Activated gamma-delta T cell (primary cell): ENCODE measurements around the gene UBE2S.
"Not testable (repeated sequence)": the region's sequence is repeated elsewhere in the genome, so short reads cannot be mapped to it uniquely, and the experiment has no call there.

ENCODE experiments used
- DNase-seq: peaks from one replicate; lab custom pipeline; 2025; lab: John Stamatoyannopoulos, UW
- total RNA-seq, 2 donors: gene quantifications; one replicate each; lab custom pipeline; 2026; lab: John Stamatoyannopoulos, UW

Gene UBE2S
- 14.4 to 23.8 reads per million in 2 donors for total RNA-seq

GRCh38 chr19:55407550-55407799 lies at the start of gene UBE2S:
Gene UBE2S (minus strand): TSS chr19:55407788. CDS start chr19:55407589, 199 bp downstream.
- not testable (repeated sequence) for DNase-seq

GRCh38 chr19:55456347-55456746 lies 48.8 kb upstream of the UBE2S start:
- DNase-seq: no peak

- DNase-seq: no peak
Measured at GRCh38 chr19:55455576-55456235, 48.1 kb upstream of the UBE2S start.

- DNase-seq: no peak
Measured at GRCh38 chr19:55454787-55455243, 47.2 kb upstream of the UBE2S start.

- DNase-seq: no peak
Measured at GRCh38 chr19:55453511-55454260, 46.1 kb upstream of the UBE2S start.

- DNase-seq: no peak
Measured at GRCh38 chr19:55452749-55453346, 45.3 kb upstream of the UBE2S start.

GRCh38 chr19:55451965-55452748 lies 44.6 kb upstream of the UBE2S start:
- no peak for DNase-seq

GRCh38 chr19:55451163-55451964 lies 43.8 kb upstream of the UBE2S start:
- no peak for DNase-seq

GRCh38 chr19:55449469-55449868 lies 41.9 kb upstream of the UBE2S start:
- no peak for DNase-seq

- not testable (repeated sequence) for DNase-seq
Measured at GRCh38 chr19:55448175-55448490, 40.5 kb upstream of the UBE2S start.

- DNase-seq: no peak
Measured at GRCh38 chr19:55447421-55448174, 40.0 kb upstream of the UBE2S start.

GRCh38 chr19:55446060-55446459 lies 38.5 kb upstream of the UBE2S start:
- DNase-seq: no peak

- no peak for DNase-seq
Measured at GRCh38 chr19:55444646-55445045, 37.1 kb upstream of the UBE2S start.

- no peak for DNase-seq
Measured at GRCh38 chr19:55443824-55444480, 36.4 kb upstream of the UBE2S start.

- DNase-seq: no peak
Measured at GRCh38 chr19:55443045-55443823, 35.6 kb upstream of the UBE2S start, which contains the start of gene SHISA7. Gene SHISA7 (minus strand): TSS chr19:55443300. CDS start chr19:55442863, 437 bp downstream.

- DNase-seq: no peak
Measured at GRCh38 chr19:55442372-55442961, 34.9 kb upstream of the UBE2S start.

GRCh38 chr19:55441692-55442321 lies 34.2 kb upstream of the UBE2S start:
- no peak for DNase-seq

- DNase-seq: no peak
Measured at GRCh38 chr19:55441319-55441691, 33.7 kb upstream of the UBE2S start.
